Measurements from ENCODE around the gene SLC25A36. TPM values are rescaled to one million over a fixed set of nuclear protein-coding genes. Genes with fewer than 3 reads are reported as not detected.
"Not testable (repeated sequence)": the region's sequence is repeated elsewhere in the genome, so short reads cannot be mapped to it uniquely, and the experiment has no call there.

Gene SLC25A36
- total RNA-seq, 2 experiments from 2014 or later, result 71.8 to 81.3 TPM

GRCh38 chr3:141011997-141012262 is 70.3 kb downstream of the SLC25A36 start:
- DNase-seq (ENCODE audit: low spot score), result no peak
- ChIA-PET POLR2A (no interaction called here), CTCF (ENCODE audit: unreplicated experiment) (no interaction called here)
- H3K4me3 ChIP-seq (ENCODE audit: low read depth, low read length, poor library complexity, severe bottlenecking), result no peak overlapping the region
- no peaks in the 10 kb centered on the region for H4K20me1 ChIP-seq (ENCODE audit: insufficient read depth, low read length)
- no peaks in the 10 kb centered on the region for H3K9me3 ChIP-seq (ENCODE audit: low read length)
- H3K4me1 ChIP-seq (ENCODE audit: insufficient read depth, low read length, poor library complexity, severe bottlenecking), result no peaks in the 10 kb centered on the region
- no peak overlapping the region for H2AFZ ChIP-seq (ENCODE audit: low read length)
- H3K4me2 ChIP-seq (ENCODE audit: low read length), result no peak overlapping the region
- BruUV-seq (replicated peaks), result no TSS peak
- no peak for TF ChIP-seq EZH2phosphoT487 (IDR thresholded peaks at IDR 0.05; ENCODE audit: borderline replicate concordance, low read depth, low read length)
- TF ChIP-seq, protein P1, sequence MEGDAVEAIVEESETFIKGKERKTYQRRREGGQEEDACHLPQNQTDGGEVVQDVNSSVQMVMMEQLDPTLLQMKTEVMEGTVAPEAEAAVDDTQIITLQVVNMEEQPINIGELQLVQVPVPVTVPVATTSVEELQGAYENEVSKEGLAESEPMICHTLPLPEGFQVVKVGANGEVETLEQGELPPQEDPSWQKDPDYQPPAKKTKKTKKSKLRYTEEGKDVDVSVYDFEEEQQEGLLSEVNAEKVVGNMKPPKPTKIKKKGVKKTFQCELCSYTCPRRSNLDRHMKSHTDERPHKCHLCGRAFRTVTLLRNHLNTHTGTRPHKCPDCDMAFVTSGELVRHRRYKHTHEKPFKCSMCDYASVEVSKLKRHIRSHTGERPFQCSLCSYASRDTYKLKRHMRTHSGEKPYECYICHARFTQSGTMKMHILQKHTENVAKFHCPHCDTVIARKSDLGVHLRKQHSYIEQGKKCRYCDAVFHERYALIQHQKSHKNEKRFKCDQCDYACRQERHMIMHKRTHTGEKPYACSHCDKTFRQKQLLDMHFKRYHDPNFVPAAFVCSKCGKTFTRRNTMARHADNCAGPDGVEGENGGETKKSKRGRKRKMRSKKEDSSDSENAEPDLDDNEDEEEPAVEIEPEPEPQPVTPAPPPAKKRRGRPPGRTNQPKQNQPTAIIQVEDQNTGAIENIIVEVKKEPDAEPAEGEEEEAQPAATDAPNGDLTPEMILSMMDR (conservative IDR thresholded peaks at IDR 0.05; ENCODE audit: low read length), result no peak
- no peaks in the 10 kb centered on the region for H3K9me2 ChIP-seq (ENCODE audit: insufficient read depth, low read length)
- H3K36me3 ChIP-seq (ENCODE audit: insufficient read depth, low read length), result no peaks in the 10 kb centered on the region
- no peaks in the 10 kb centered on the region for H3K79me2 ChIP-seq (ENCODE audit: insufficient read depth, low read depth, low read length)
- no peak overlapping the region for H3K27ac ChIP-seq (ENCODE audit: low read depth, low read length, poor library complexity, severe bottlenecking)
- intact Hi-C loops (cut with micrococcal nuclease; ENCODE audit: unreplicated experiment), result no loop called here

- H2AFZ ChIP-seq (ENCODE audit: low read length), result no peak overlapping the region
Measured at GRCh38 chr3:141012571-141012970, 70.9 kb downstream of the SLC25A36 start.

GRCh38 chr3:141015481-141015880 is 73.8 kb downstream of the SLC25A36 start:
- no peak for TF ChIP-seq EZH2phosphoT487 (IDR thresholded peaks at IDR 0.05; ENCODE audit: borderline replicate concordance, low read depth, low read length)
- TF ChIP-seq, protein P1 (conservative IDR thresholded peaks at IDR 0.05; ENCODE audit: low read length), result no peak
- no peak overlapping the region for H2AFZ ChIP-seq (ENCODE audit: low read length)
- no TSS peak for BruUV-seq (replicated peaks)
- H3K4me3 ChIP-seq (ENCODE audit: low read depth, low read length, poor library complexity, severe bottlenecking), result no peak overlapping the region
- no peaks in the 10 kb centered on the region for H4K20me1 ChIP-seq (ENCODE audit: insufficient read depth, low read length)
- no peaks in the 10 kb centered on the region for H3K36me3 ChIP-seq (ENCODE audit: insufficient read depth, low read length)
- no peaks in the 10 kb centered on the region for H3K9me3 ChIP-seq (ENCODE audit: low read length)
- no peak for DNase-seq (ENCODE audit: low spot score)
- H3K4me2 ChIP-seq (ENCODE audit: low read length), result no peak overlapping the region
- H3K27ac ChIP-seq (ENCODE audit: low read depth, low read length, poor library complexity, severe bottlenecking), result no peak overlapping the region
- H3K79me2 ChIP-seq (ENCODE audit: insufficient read depth, low read depth, low read length), result no peaks in the 10 kb centered on the region
- CTCF ChIA-PET (ENCODE audit: unreplicated experiment), result no interaction called here
- H3K4me1 ChIP-seq (ENCODE audit: insufficient read depth, low read length, poor library complexity, severe bottlenecking), result no peaks in the 10 kb centered on the region
- intact Hi-C loops (cut with micrococcal nuclease; ENCODE audit: unreplicated experiment), result no loop called here
- no peaks in the 10 kb centered on the region for H3K9me2 ChIP-seq (ENCODE audit: insufficient read depth, low read length)
- POLR2A ChIA-PET, result no interaction called here

More at GRCh38 chr3:141012571-141012970, 70.9 kb downstream of the SLC25A36 start:
- no peaks in the 10 kb centered on the region for H4K20me1 ChIP-seq (ENCODE audit: insufficient read depth, low read length)
- DNase-seq (ENCODE audit: low spot score), result no peak
- H3K4me3 ChIP-seq (ENCODE audit: low read depth, low read length, poor library complexity, severe bottlenecking), result no peak overlapping the region
- intact Hi-C loops (cut with micrococcal nuclease; ENCODE audit: unreplicated experiment), result no loop called here
- no TSS peak for BruUV-seq (replicated peaks)
- no peaks in the 10 kb centered on the region for H3K9me2 ChIP-seq (ENCODE audit: insufficient read depth, low read length)
- H3K79me2 ChIP-seq (ENCODE audit: insufficient read depth, low read depth, low read length), result no peaks in the 10 kb centered on the region
- no peak for TF ChIP-seq EZH2phosphoT487 (IDR thresholded peaks at IDR 0.05; ENCODE audit: borderline replicate concordance, low read depth, low read length)
- TF ChIP-seq, protein P1 (conservative IDR thresholded peaks at IDR 0.05; ENCODE audit: low read length), result no peak
- H3K4me1 ChIP-seq (ENCODE audit: insufficient read depth, low read length, poor library complexity, severe bottlenecking), result no peaks in the 10 kb centered on the region
- H3K27ac ChIP-seq (ENCODE audit: low read depth, low read length, poor library complexity, severe bottlenecking), result no peak overlapping the region
- H3K9me3 ChIP-seq (ENCODE audit: low read length), result no peaks in the 10 kb centered on the region
- CTCF ChIA-PET (ENCODE audit: unreplicated experiment), result no interaction called here
- no peak overlapping the region for H3K4me2 ChIP-seq (ENCODE audit: low read length)
- H3K36me3 ChIP-seq (ENCODE audit: insufficient read depth, low read length), result no peaks in the 10 kb centered on the region
- POLR2A ChIA-PET, result no interaction called here

GRCh38 chr3:141017366-141018322 is 76.0 kb downstream of the SLC25A36 start:
- not testable (repeated sequence) for BruUV-seq (replicated peaks); DNase-seq (ENCODE audit: low spot score)

More at GRCh38 chr3:141017366-141018322, 76.0 kb downstream of the SLC25A36 start:
- H3K4me2 ChIP-seq (ENCODE audit: low read length); H3K79me2 ChIP-seq (ENCODE audit: insufficient read depth, low read depth, low read length); H3K36me3 ChIP-seq (ENCODE audit: insufficient read depth, low read length); intact Hi-C loops (cut with micrococcal nuclease; ENCODE audit: unreplicated experiment); POLR2A ChIA-PET; CTCF ChIA-PET (ENCODE audit: unreplicated experiment); H3K9me3 ChIP-seq (ENCODE audit: low read length); H4K20me1 ChIP-seq (ENCODE audit: insufficient read depth, low read length); H3K27ac ChIP-seq (ENCODE audit: low read depth, low read length, poor library complexity, severe bottlenecking); H3K9me2 ChIP-seq (ENCODE audit: insufficient read depth, low read length); H3K4me1 ChIP-seq (ENCODE audit: insufficient read depth, low read length, poor library complexity, severe bottlenecking); H2AFZ ChIP-seq (ENCODE audit: low read length); H3K4me3 ChIP-seq (ENCODE audit: low read depth, low read length, poor library complexity, severe bottlenecking): not testable (repeated sequence)
